ENCODE data around the gene NCEH1.

DNA sequence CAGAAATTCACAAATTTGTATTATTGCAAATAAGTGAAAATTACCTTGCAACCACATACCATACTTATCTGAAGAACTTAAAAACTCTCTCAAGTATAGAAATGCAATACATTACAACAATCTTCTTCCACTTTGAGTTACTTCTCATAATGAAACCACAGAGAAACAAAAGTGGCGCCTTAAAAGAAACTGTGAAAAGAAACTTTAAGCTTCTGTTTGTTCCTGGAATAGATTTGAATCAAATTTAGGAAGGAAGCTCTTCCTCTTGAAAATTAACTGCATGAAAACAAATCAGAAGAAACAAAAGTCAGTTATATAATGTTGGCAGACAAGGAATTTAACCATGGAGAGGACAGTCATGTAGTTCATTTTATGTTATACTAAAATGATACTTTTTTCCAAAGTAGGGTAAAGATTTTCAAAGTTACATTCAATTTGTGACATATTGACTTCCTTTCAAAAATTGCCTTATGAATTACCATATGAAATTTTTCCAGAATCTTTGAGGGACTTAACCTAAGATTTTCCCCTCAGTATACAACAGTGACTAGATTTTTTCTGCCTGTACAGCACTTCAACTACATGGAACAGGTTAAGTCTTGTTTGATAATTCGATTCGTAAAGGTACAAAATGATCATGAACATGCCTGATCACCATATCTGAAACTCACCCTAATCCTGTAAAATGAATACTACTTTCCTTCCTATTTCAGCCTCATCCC lies 130.0 kb downstream of the NCEH1 start:
- TF ChIP-seq, protein P1, sequence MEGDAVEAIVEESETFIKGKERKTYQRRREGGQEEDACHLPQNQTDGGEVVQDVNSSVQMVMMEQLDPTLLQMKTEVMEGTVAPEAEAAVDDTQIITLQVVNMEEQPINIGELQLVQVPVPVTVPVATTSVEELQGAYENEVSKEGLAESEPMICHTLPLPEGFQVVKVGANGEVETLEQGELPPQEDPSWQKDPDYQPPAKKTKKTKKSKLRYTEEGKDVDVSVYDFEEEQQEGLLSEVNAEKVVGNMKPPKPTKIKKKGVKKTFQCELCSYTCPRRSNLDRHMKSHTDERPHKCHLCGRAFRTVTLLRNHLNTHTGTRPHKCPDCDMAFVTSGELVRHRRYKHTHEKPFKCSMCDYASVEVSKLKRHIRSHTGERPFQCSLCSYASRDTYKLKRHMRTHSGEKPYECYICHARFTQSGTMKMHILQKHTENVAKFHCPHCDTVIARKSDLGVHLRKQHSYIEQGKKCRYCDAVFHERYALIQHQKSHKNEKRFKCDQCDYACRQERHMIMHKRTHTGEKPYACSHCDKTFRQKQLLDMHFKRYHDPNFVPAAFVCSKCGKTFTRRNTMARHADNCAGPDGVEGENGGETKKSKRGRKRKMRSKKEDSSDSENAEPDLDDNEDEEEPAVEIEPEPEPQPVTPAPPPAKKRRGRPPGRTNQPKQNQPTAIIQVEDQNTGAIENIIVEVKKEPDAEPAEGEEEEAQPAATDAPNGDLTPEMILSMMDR (IDR thresholded peaks at IDR 0.05; ENCODE audit: borderline replicate concordance, extremely low read depth, low read length, poor library complexity, severe bottlenecking), result no peak
- no peak for TF ChIP-seq EZH2 (IDR thresholded peaks at IDR 0.05; ENCODE audit: borderline replicate concordance, low read depth, low read length, severe bottlenecking)

All from DND-41 (cell line).